ENCODE data around the gene ZSCAN30. TPM values are rescaled to one million over a fixed set of nuclear protein-coding genes. Genes with fewer than 3 reads are reported as not detected.

ZSCAN30 gene
- total RNA-seq (2022; extraction: Qiagen RNA extraction; ENCODE audit: low read depth): 0.52 to 1.8 TPM (median 0.79 TPM) in 5 replicates

DNA sequence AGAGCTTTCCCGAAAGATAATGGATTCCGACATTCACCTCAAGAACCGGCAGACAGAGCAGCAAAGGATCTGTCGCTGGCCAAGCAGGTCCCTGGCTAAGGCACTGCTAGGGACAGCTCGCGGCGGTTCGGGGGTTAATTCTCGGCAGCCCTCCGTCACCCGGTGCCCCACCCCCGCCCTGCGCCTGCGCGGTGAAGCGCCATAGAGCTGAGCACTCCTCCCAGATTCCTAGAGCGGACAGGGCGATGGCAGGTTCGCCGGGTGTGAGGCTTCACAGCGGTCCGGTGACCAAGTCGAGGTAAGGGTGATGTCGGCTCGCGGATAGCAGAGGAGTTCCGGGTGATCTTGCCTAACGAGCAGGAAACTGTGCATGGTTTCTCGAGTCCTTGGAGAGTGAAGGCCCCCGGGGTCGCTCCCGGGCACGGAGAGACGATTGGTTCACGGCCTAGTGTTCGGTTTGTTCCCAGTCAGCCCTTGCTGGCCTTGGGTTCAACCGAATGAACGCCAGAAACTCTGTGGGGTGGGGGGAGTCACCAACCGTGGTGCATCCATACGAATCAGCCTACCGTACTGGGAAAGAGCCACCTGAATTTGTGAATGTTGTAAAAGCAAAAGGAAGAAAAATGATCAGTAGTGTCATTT is at the start of gene ZSCAN30:
Gene ZSCAN30, minus strand, starts transcription at position 136 of the 642 bp plus-strand sequence. CDS start 25,877 bp downstream, outside the sequence.

DNA sequence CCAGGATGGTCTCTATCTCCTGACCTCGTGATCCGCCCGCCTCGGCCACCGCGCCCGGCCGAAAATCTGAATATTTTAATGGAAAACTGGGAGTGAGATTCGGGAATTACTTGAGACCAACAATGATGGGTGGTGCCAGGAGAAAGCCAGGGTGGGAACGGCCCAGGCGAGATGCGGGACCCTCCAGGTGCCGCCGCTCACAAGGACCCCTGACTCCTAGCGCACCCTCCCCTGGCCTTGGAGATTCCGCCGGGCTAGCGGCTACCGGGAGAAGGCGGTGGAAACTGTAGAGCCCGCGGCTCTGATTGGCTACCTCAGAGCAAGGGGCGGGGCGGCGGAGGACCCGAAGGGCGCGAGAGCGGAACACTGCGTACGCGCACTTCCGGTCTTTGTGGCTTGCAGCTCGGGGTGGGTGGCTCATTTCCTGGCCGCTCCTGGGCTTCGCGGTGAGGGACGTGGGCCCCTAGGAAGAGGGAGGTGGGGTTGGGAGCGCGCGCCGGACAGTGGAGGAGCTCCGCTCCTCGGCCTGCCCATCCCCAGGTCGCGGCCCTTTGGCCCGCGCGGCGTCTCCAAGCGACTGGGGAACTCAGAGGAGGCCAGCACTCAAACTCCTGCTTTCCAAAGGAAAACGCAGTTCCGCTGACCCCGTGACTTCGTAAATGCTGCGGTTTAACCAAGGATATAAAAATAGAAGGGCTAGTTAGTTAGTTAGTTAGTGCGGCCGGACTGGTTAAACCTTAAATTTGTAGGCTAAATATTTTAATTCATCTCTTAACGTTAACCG is 49.2 kb downstream of the ZSCAN30 start, which contains the start of gene ZNF397:
Gene ZNF397, plus strand, starts transcription at position 371 of the 784 bp plus-strand sequence. CDS start 1,437 bp downstream, outside the sequence.

Other genes with a start within 250 kb of the ZSCAN30 start
- 14.2 to 17.9 TPM (median 14.7 TPM) in 5 replicates for gene MAPRE2, start 248.8 kb downstream of the ZSCAN30 start, total RNA-seq (2022; extraction: Qiagen RNA extraction; ENCODE audit: low read depth)
- 2.9 to 4.8 TPM (median 4.6 TPM) in 5 replicates for gene ZNF397, start 49.2 kb downstream of the ZSCAN30 start, total RNA-seq (2022; extraction: Qiagen RNA extraction; ENCODE audit: low read depth)
- gene ZNF24, start 54.2 kb upstream of the ZSCAN30 start, total RNA-seq (2022; extraction: Qiagen RNA extraction; ENCODE audit: low read depth): 11.8 to 13.0 TPM (median 12.5 TPM) in 5 replicates
- gene ZNF396, start 87.1 kb upstream of the ZSCAN30 start, total RNA-seq (2022; extraction: Qiagen RNA extraction; ENCODE audit: low read depth): 0.56 to 1.0 TPM (median 0.69 TPM) in 5 replicates
- gene INO80C, start 207.7 kb upstream of the ZSCAN30 start, total RNA-seq (2022; extraction: Qiagen RNA extraction; ENCODE audit: low read depth): 20.9 to 25.7 TPM (median 23.4 TPM) in 5 replicates

All from A549 treated with CpdA at 1 μM for 4 hours (cell line).